Keratinocyte (primary cell): Measurements from ENCODE around the gene ERBB4. TPM values are rescaled to one million over a fixed set of nuclear protein-coding genes. Genes with fewer than 3 reads are reported as not detected.

ENCODE experiments used
- DNase-seq: peaks from one replicate; pipeline ENCODE4 v3.0.0-alpha.2; 2011; ENCODE audit warnings: low read depth, missing footprints, low spot score
- FAIRE-seq: peaks from 2 replicates; lab custom pipeline; 2011; peaks lifted over from hg19 to GRCh38; lab: Jason Lieb, UNC
- H2AFZ ChIP-seq: 2 replicates; pipeline ENCODE4 v1.6.0; 2012; ENCODE audit warnings: low read length, control low read depth, inconsistent platforms; ENCODE audit not compliant: control insufficient read depth
- H3K27ac ChIP-seq: 2 replicates; pipeline ENCODE4 v1.5.1; 2011; ENCODE audit warnings: low read length; ENCODE audit not compliant: control insufficient read depth, insufficient read depth
- H3K27me3 ChIP-seq: 3 replicates; pipeline ENCODE4 v1.6.0; 2011; ENCODE audit warnings: low read length; ENCODE audit not compliant: control insufficient read depth, insufficient read depth; ENCODE audit errors: extremely low read depth
- H3K36me3 ChIP-seq, 2 experiments: 2 replicates in 1 of 2; 3 replicates in 1 of 2; pipeline ENCODE4 v1.5.1; 2011; ENCODE audit warnings: low read length in 2 of 2, mild to moderate bottlenecking in 1 of 2; ENCODE audit not compliant: control insufficient read depth in 2 of 2, insufficient read depth in 2 of 2; ENCODE audit errors: extremely low read depth in 1 of 2
- H3K4me1 ChIP-seq: 3 replicates; pipeline ENCODE4 v1.5.1; 2011; ENCODE audit warnings: low read length; ENCODE audit not compliant: control insufficient read depth, insufficient read depth; ENCODE audit errors: extremely low read depth
- H3K4me2 ChIP-seq: 3 replicates; pipeline ENCODE4 v1.6.0; 2011; ENCODE audit warnings: low read depth, low read length; ENCODE audit not compliant: control insufficient read depth, insufficient read depth; ENCODE audit errors: extremely low read depth
- H3K4me3 ChIP-seq, 3 experiments: fragments of 200-600 bp in 1 of 3; sonication (generic) in 1 of 3; 2 replicates in 2 of 3; 3 replicates in 1 of 3; pipeline ENCODE4 v1.5.1; 2011 to 2016; ENCODE audit warnings: low read length in 3 of 3, mild to moderate bottlenecking in 3 of 3, control low read depth in 2 of 3, inconsistent platforms in 1 of 3, low read depth in 1 of 3, mixed read lengths in 1 of 3, mixed run types in 1 of 3, moderate library complexity in 1 of 3; ENCODE audit not compliant: control insufficient read depth in 2 of 3, insufficient read depth in 2 of 3; ENCODE audit errors: extremely low read depth in 1 of 3
- H3K79me2 ChIP-seq: 2 replicates; pipeline ENCODE4 v1.6.0; 2012; ENCODE audit warnings: low read length; ENCODE audit not compliant: control insufficient read depth, insufficient read depth
- H3K9ac ChIP-seq: 3 replicates; pipeline ENCODE4 v1.6.0; 2011; ENCODE audit warnings: low read length; ENCODE audit not compliant: control insufficient read depth, insufficient read depth; ENCODE audit errors: extremely low read depth
- H3K9me1 ChIP-seq: 3 replicates; pipeline ENCODE4 v1.6.0; 2011; ENCODE audit warnings: low read length; ENCODE audit not compliant: control insufficient read depth, insufficient read depth; ENCODE audit errors: extremely low read depth
- H3K9me3 ChIP-seq: 2 replicates; pipeline ENCODE4 v1.5.1; 2012; ENCODE audit warnings: low read depth, low read length; ENCODE audit not compliant: control insufficient read depth
- H4K20me1 ChIP-seq: 3 replicates; pipeline ENCODE4 v1.6.0; 2011; ENCODE audit warnings: low read length; ENCODE audit not compliant: control insufficient read depth, insufficient read depth; ENCODE audit errors: extremely low read depth
- CTCF ChIP-seq, 3 experiments: IDR thresholded peaks in 1 of 3; conservative IDR thresholded peaks in 1 of 3; optimal IDR thresholded peaks in 1 of 3; 2 replicates in 2 of 3; 3 replicates in 1 of 3; pipeline versions ENCODE3 to v1.5.1; 2011; ENCODE audit warnings: low read length in 3 of 3, mild to moderate bottlenecking in 3 of 3, moderate library complexity in 2 of 3, control low read depth in 1 of 3, inconsistent platforms in 1 of 3; ENCODE audit not compliant: insufficient read depth in 2 of 3; ENCODE audit errors: extremely low read depth in 1 of 3
- EZH2 ChIP-seq: IDR thresholded peaks from one replicate; pipeline ENCODE4 v1.6.1; 2012; ENCODE audit warnings: inconsistent platforms, mild to moderate bottlenecking, low read length, moderate library complexity
- dilution Hi-C: fragments of 300-500 bp; cut with MboI; formaldehyde crosslinking; loops from one replicate; pipeline ENCODE4 v1.7.0; 2020; ENCODE audit warnings: low sequenced_read_pairs; ENCODE audit not compliant: extremely low pct_ligation_motif_present
- polyA plus RNA-seq, 5 experiments: library from polyadenylated mRNA; depleted of rRNA in 3 of 5; stranded (reverse) in 3 of 5; stranded (forward) in 1 of 5; unstranded in 1 of 5; fragments of >200 nt; gene quantifications; 1 replicate in 1 of 5; 2 replicates in 3 of 5; 3 replicates in 1 of 5; pipeline versions ENCODE4 v1.2.1 to v1.2.3, GENCODE V29; 2011 to 2012; ENCODE audit warnings: missing spikeins in 2 of 5, low read depth in 1 of 5, low replicate concordance in 1 of 5

Gene ERBB4
- polyA plus RNA-seq, 1 donor (not counting 4 experiments of a cell fraction or from before 2014, with no cell fraction given), result 0.01 TPM

- H3K4me3 ChIP-seq, result no peak overlapping the region
- no peak for TF ChIP-seq CTCF (optimal IDR thresholded peaks at IDR 0.05 in 1 of 3, IDR thresholded peaks at IDR 0.05 in 1 of 3, conservative IDR thresholded peaks at IDR 0.05 in 1 of 3; ENCODE audit: extremely low read depth in 1 of 3, insufficient read depth in 2 of 3, low read length in 3 of 3)
- no peak for TF ChIP-seq EZH2
- no peak overlapping the region for H3K9ac ChIP-seq
- H3K9me1 ChIP-seq, result no peaks in the 10 kb centered on the region
- no peaks in the 10 kb centered on the region for H3K9me3 ChIP-seq
- H3K36me3 ChIP-seq, result no peaks in the 10 kb centered on the region
- no peak overlapping the region for H2AFZ ChIP-seq
- DNase-seq (no peak), FAIRE-seq (no peak)
- no peaks in the 10 kb centered on the region for H3K27me3 ChIP-seq
- no peaks in the 10 kb centered on the region for H4K20me1 ChIP-seq
- dilution Hi-C loops, result no loop called here
- H3K4me2 ChIP-seq, result no peak overlapping the region
- H3K4me1 ChIP-seq, result no peaks in the 10 kb centered on the region
- H3K27ac ChIP-seq, result no peak overlapping the region
- no peaks in the 10 kb centered on the region for H3K79me2 ChIP-seq
These were observed 1081.3 kb downstream of the ERBB4 start for GRCh38 chr2:211457325-211457724.

- TF ChIP-seq EZH2 (no peak), CTCF (optimal IDR thresholded peaks at IDR 0.05 in 1 of 3, IDR thresholded peaks at IDR 0.05 in 1 of 3, conservative IDR thresholded peaks at IDR 0.05 in 1 of 3; ENCODE audit: extremely low read depth in 1 of 3, insufficient read depth in 2 of 3, low read length in 3 of 3) (peak; percentile 78 to 94 (median 91))
- Histone ChIP-seq H3K27ac (no peak overlapping the region), H4K20me1 (no peaks in the 10 kb centered on the region), H3K36me3 (no peaks in the 10 kb centered on the region), H3K27me3 (no peaks in the 10 kb centered on the region), H3K79me2 (no peaks in the 10 kb centered on the region), H3K9me1 (no peaks in the 10 kb centered on the region), H3K4me1 (no peaks in the 10 kb centered on the region), H3K4me2 (no peak overlapping the region), H3K9ac (no peak overlapping the region), H2AFZ (no peak overlapping the region), H3K9me3 (no peaks in the 10 kb centered on the region), H3K4me3 (no peak overlapping the region)
- FAIRE-seq (peak; percentile 48), DNase-seq (no peak)
- dilution Hi-C loops, result no loop called here
These were observed 1083.3 kb downstream of the ERBB4 start for GRCh38 chr2:211455216-211455841.
